Fibroblast of lung (primary cell): Measurements from ENCODE around the gene RGS10. TPM values are rescaled to one million over a fixed set of nuclear protein-coding genes. Genes with fewer than 3 reads are reported as not detected.
"Not testable (repeated sequence)": the region's sequence is repeated elsewhere in the genome, so short reads cannot be mapped to it uniquely, and the experiment has no call there.

ENCODE experiments used
- DNase-seq, 2 donors: peaks; one replicate each; pipeline versions ENCODE4 v3.0.0 to v3.0.0-alpha.2; 2010; ENCODE audit warnings: low read depth in 2 of 2
- H2AFZ ChIP-seq: 2 replicates; pipeline ENCODE4 v1.5.1; 2012; ENCODE audit warnings: low read length, control low read depth, inconsistent platforms
- H3K27ac ChIP-seq: 2 replicates; pipeline ENCODE4 v1.5.1; 2011; ENCODE audit warnings: low read length, control low read depth; ENCODE audit not compliant: insufficient read depth
- H3K27me3 ChIP-seq: 2 replicates; pipeline ENCODE4 v1.5.1; 2011; ENCODE audit warnings: mild to moderate bottlenecking, low read length; ENCODE audit not compliant: control insufficient read depth, insufficient read depth
- H3K36me3 ChIP-seq: 2 replicates; pipeline ENCODE4 v1.5.1; 2011; ENCODE audit warnings: low read length; ENCODE audit not compliant: control insufficient read depth, insufficient read depth
- H3K4me1 ChIP-seq: 2 replicates; pipeline ENCODE4 v1.5.1; 2011; ENCODE audit warnings: low read length; ENCODE audit not compliant: control insufficient read depth, insufficient read depth; ENCODE audit errors: extremely low read depth
- H3K4me2 ChIP-seq: 2 replicates; pipeline ENCODE4 v1.5.1; 2011; ENCODE audit warnings: low read length, control low read depth; ENCODE audit not compliant: insufficient read depth; ENCODE audit errors: extremely low read depth
- H3K4me3 ChIP-seq, 4 experiments: fragments of 200-600 bp in 1 of 4; sonication (generic) in 1 of 4; replicated peaks in 1 of 4; 2 replicates each; pipeline ENCODE4 v1.5.1; 2011 to 2016; ENCODE audit warnings: low read length in 4 of 4, low read depth in 3 of 4, mild to moderate bottlenecking in 3 of 4, control low read depth in 2 of 4, inconsistent platforms in 1 of 4, mixed read lengths in 1 of 4; ENCODE audit not compliant: insufficient read depth in 1 of 4; ENCODE audit errors: control extremely low read depth in 1 of 4
- H3K79me2 ChIP-seq: 2 replicates; pipeline ENCODE4 v1.5.1; 2012; ENCODE audit warnings: mild to moderate bottlenecking, low read length, inconsistent platforms; ENCODE audit not compliant: control insufficient read depth, insufficient read depth
- H3K9ac ChIP-seq: 2 replicates; pipeline ENCODE4 v1.5.1; 2011; ENCODE audit warnings: mild to moderate bottlenecking, low read length, control low read depth; ENCODE audit not compliant: insufficient read depth
- H3K9me3 ChIP-seq: 2 replicates; pipeline ENCODE4 v1.5.1; 2012; ENCODE audit warnings: low read depth, low read length; ENCODE audit not compliant: control insufficient read depth, insufficient read depth
- H4K20me1 ChIP-seq: 2 replicates; pipeline ENCODE4 v1.5.1; 2011; ENCODE audit warnings: low read length; ENCODE audit not compliant: control insufficient read depth, insufficient read depth; ENCODE audit errors: extremely low read depth
- CTCF ChIP-seq, 2 donors: IDR thresholded peaks in 1 of 2; conservative IDR thresholded peaks in 1 of 2; 1 replicate in 1 of 2; 2 replicates in 1 of 2; pipeline ENCODE4 v1.5.1; 2011 to 2012; ENCODE audit warnings: low read length in 2 of 2, control low read depth in 1 of 2, inconsistent platforms in 1 of 2, low read depth in 1 of 2, mild to moderate bottlenecking in 1 of 2
- EZH2 ChIP-seq: IDR thresholded peaks from 2 replicates; pipeline ENCODE4 v1.5.1; 2012; ENCODE audit warnings: low read length, control low read depth, mild to moderate bottlenecking; ENCODE audit errors: missing control alignments
- polyA plus RNA-seq, 2 donors: library from polyadenylated mRNA; depleted of rRNA in 1 of 2; stranded (reverse) in 1 of 2; unstranded in 1 of 2; fragments of >200 nt; gene quantifications; 2 replicates each; pipeline ENCODE4 v1.2.1, GENCODE V29; 2011 to 2012; ENCODE audit warnings: missing spikeins in 1 of 2
- total RNA-seq: library from RNA; depleted of rRNA; stranded (reverse); fragments of >200 nt; gene quantifications from 2 replicates; pipeline ENCODE4 v1.2.1, GENCODE V29; 2014

RGS10 gene
- total and polyA plus RNA-seq, 2 donors (not counting 1 experiment from before 2014, with no cell fraction given): 50.9 to 103 TPM

- H3K4me3 ChIP-seq: no peak overlapping the region
- no peaks in the 10 kb centered on the region for H3K4me1 ChIP-seq
- no peaks in the 10 kb centered on the region for H3K9me3 ChIP-seq
- no peaks in the 10 kb centered on the region for H4K20me1 ChIP-seq
- H3K9ac ChIP-seq: no peak overlapping the region
- no peaks in the 10 kb centered on the region for H3K36me3 ChIP-seq
- peaks cover 7% of the 10 kb centered on the region for H3K27me3 ChIP-seq
- H3K27ac ChIP-seq: no peak overlapping the region
- DNase-seq: peak in 1 of 2 donors; percentile 14
- H3K79me2 ChIP-seq: no peaks in the 10 kb centered on the region
- no peak overlapping the region for H2AFZ ChIP-seq
- no peak overlapping the region for H3K4me2 ChIP-seq
- TF ChIP-seq EZH2 (no peak), CTCF (conservative IDR thresholded peaks at IDR 0.05 in 1 of 2, IDR thresholded peaks at IDR 0.05 in 1 of 2; ENCODE audit: low read depth in 1 of 2, low read length in 2 of 2) (no peak)
Measured at GRCh38 chr10:119466655-119467054, 75.9 kb downstream of the RGS10 start.

DNA sequence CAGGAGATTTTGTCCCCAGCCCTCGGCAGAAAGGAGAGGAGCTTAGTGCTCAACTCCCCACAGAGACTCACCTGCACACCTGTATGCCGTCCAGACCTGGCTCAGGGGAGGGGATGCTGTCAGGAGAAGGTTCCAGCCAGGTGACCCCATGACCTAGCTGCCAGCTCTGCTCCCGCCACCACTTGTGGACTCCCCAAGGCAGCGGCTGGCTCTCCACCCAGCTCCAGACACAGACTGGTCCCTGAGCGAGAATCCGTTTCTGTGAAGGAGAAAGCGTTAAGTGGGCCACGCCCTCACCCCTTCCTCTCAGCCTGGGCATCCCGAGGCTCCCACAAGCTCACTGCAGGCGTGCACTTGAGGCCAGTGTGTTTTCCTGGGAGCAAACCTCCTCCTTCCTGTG, 76.4 kb downstream of the RGS10 start:
- H3K4me2 ChIP-seq: no peak overlapping the region
- no peak overlapping the region for H3K27ac ChIP-seq
- no peak for DNase-seq
- H3K9ac ChIP-seq: no peak overlapping the region
- H3K9me3 ChIP-seq: no peaks in the 10 kb centered on the region
- H3K36me3 ChIP-seq: no peaks in the 10 kb centered on the region
- H3K4me3 ChIP-seq: no peak overlapping the region
- H3K27me3 ChIP-seq: peaks cover 7% of the 10 kb centered on the region
- H4K20me1 ChIP-seq: no peaks in the 10 kb centered on the region
- no peak for TF ChIP-seq CTCF (conservative IDR thresholded peaks at IDR 0.05 in 1 of 2, IDR thresholded peaks at IDR 0.05 in 1 of 2; ENCODE audit: low read depth in 1 of 2, low read length in 2 of 2)
- no peak for TF ChIP-seq EZH2
- no peaks in the 10 kb centered on the region for H3K4me1 ChIP-seq
- H3K79me2 ChIP-seq: no peaks in the 10 kb centered on the region
- no peak overlapping the region for H2AFZ ChIP-seq

DNA sequence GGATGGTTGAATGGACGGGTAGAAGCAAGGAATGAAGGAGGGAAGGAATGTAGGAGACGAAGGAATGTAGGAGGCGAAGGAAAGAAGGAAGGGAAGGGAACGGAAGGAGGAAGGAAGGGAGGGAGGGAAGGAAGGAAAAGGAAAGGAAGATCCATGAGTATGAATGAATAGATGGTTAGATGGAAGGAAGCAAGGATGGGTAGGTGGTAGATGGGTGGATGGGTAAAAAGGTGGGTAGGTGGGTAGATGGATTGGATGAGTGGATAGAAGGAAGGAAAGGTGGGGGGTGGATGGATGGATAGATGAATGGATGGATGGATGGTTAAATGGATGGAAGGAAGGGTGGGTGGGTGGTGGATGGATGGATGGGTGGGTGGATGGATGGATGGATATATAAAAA, 77.4 kb downstream of the RGS10 start:
- TF ChIP-seq CTCF (conservative IDR thresholded peaks at IDR 0.05 in 1 of 2, IDR thresholded peaks at IDR 0.05 in 1 of 2; ENCODE audit: low read depth in 1 of 2, low read length in 2 of 2) (no peak), EZH2 (no peak)
- H2AFZ ChIP-seq: no peak overlapping the region
- H3K9ac ChIP-seq: no peak overlapping the region
- H3K9me3 ChIP-seq: no peaks in the 10 kb centered on the region
- DNase-seq: no peak
- no peak overlapping the region for H3K27ac ChIP-seq
- H3K27me3 ChIP-seq: peaks cover 7% of the 10 kb centered on the region
- H4K20me1 ChIP-seq: no peaks in the 10 kb centered on the region
- H3K4me1 ChIP-seq: no peaks in the 10 kb centered on the region
- no peak overlapping the region for H3K4me2 ChIP-seq
- H3K36me3 ChIP-seq: no peaks in the 10 kb centered on the region
- H3K79me2 ChIP-seq: no peaks in the 10 kb centered on the region
- H3K4me3 ChIP-seq: no peak overlapping the region

GRCh38 chr10:119463195-119463594, 79.3 kb downstream of the RGS10 start:
- H3K9ac ChIP-seq, H3K79me2 ChIP-seq, H3K4me1 ChIP-seq, DNase-seq, H3K9me3 ChIP-seq, H4K20me1 ChIP-seq, H3K4me2 ChIP-seq, H3K27ac ChIP-seq, H2AFZ ChIP-seq, H3K27me3 ChIP-seq, H3K36me3 ChIP-seq, H3K4me3 ChIP-seq: not testable (repeated sequence)
